ENCODE results near the gene ROBO2.

ROBO2 gene, protein sequence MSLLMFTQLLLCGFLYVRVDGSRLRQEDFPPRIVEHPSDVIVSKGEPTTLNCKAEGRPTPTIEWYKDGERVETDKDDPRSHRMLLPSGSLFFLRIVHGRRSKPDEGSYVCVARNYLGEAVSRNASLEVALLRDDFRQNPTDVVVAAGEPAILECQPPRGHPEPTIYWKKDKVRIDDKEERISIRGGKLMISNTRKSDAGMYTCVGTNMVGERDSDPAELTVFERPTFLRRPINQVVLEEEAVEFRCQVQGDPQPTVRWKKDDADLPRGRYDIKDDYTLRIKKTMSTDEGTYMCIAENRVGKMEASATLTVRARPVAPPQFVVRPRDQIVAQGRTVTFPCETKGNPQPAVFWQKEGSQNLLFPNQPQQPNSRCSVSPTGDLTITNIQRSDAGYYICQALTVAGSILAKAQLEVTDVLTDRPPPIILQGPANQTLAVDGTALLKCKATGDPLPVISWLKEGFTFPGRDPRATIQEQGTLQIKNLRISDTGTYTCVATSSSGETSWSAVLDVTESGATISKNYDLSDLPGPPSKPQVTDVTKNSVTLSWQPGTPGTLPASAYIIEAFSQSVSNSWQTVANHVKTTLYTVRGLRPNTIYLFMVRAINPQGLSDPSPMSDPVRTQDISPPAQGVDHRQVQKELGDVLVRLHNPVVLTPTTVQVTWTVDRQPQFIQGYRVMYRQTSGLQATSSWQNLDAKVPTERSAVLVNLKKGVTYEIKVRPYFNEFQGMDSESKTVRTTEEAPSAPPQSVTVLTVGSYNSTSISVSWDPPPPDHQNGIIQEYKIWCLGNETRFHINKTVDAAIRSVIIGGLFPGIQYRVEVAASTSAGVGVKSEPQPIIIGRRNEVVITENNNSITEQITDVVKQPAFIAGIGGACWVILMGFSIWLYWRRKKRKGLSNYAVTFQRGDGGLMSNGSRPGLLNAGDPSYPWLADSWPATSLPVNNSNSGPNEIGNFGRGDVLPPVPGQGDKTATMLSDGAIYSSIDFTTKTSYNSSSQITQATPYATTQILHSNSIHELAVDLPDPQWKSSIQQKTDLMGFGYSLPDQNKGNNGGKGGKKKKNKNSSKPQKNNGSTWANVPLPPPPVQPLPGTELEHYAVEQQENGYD (N-terminal part only)

DNA sequence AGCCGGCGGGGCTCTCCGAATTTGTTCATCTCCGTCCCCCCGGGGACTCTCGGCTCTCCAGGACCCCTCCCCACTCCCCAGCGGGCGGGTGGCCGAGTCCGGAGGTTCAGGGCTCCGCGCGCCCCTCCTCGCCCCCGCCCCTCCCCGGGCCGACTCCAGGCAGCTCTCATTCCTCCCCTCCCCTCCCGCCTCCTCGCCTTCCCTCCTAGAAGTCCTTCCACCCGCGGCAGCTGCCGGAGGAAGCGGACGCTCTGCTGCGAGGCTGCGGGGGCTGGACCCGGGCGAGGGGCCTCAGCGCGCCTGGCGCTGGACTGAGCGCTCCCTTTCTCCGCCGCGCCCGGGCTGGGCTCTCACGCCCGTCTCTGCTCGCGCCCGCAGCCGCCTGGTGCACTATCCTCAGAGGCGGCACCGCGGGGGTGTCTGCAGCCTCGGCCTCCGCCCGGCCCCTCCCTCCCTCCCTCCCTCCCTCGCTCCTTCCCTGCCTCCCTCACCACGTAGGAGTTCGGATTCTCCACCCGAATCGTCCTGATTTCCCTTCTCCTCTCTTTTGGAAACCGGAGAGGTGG lies at the start of gene ROBO2:
Gene ROBO2 (plus strand): TSS at position 494 of the 566 bp plus-strand sequence. CDS start 687 bp downstream, outside the sequence.
- DNase-seq (ENCODE audit: low read depth): no peak
- TF ChIP-seq, protein P1, sequence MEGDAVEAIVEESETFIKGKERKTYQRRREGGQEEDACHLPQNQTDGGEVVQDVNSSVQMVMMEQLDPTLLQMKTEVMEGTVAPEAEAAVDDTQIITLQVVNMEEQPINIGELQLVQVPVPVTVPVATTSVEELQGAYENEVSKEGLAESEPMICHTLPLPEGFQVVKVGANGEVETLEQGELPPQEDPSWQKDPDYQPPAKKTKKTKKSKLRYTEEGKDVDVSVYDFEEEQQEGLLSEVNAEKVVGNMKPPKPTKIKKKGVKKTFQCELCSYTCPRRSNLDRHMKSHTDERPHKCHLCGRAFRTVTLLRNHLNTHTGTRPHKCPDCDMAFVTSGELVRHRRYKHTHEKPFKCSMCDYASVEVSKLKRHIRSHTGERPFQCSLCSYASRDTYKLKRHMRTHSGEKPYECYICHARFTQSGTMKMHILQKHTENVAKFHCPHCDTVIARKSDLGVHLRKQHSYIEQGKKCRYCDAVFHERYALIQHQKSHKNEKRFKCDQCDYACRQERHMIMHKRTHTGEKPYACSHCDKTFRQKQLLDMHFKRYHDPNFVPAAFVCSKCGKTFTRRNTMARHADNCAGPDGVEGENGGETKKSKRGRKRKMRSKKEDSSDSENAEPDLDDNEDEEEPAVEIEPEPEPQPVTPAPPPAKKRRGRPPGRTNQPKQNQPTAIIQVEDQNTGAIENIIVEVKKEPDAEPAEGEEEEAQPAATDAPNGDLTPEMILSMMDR (IDR thresholded peaks at IDR 0.05; ENCODE audit: insufficient read depth, low read depth, low read length, missing control alignments): no peak
- no peak within 1 kb of the TSS for H3K4me3 ChIP-seq (ENCODE audit: low read depth, low read length)

DNA sequence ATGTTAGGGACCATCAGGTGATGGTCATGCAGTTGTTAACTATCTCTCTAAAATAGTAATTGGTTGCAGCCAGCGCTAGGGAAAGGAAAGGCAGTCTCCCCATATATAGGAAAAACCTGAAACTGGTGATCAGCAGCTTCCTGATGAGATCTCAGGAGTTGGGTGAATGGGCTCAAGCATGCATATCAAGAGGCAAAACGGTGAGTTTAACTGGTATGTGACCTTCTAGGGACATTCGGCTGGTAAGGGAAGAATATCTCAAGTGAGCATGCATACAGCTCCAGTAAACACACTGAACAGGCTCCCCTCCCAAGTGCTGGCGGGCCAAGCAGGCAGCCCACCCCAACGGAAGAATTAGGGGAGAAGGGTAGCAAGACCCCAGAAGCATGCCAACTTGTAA lies 49.3 kb upstream of the ROBO2 start:
- TF ChIP-seq, protein P1 (IDR thresholded peaks at IDR 0.05; ENCODE audit: insufficient read depth, low read depth, low read length, missing control alignments): no peak
- DNase-seq (ENCODE audit: low read depth): no peak
- H3K4me3 ChIP-seq (ENCODE audit: low read depth, low read length): no peak overlapping the region

DNA sequence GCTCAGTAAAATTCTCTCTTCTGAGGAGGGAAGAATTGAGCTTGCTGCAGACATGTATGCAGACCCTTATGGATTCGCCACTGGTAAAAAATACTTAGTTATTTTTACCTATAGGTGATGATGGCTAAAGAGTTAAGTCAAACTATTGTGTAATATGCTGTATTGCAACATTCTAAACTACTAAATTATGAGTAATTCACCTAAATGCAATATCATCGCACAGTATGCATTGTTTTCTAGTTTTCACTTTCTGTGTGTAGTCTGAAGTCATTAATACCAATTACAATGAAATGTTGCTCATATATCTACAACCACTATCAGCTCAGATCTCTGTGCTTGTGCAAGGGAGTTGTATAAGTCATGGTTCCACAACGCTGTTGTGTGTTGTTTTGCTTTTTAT lies 48.7 kb upstream of the ROBO2 start:
- TF ChIP-seq, protein P1 (IDR thresholded peaks at IDR 0.05; ENCODE audit: insufficient read depth, low read depth, low read length, missing control alignments): no peak
- no peak overlapping the region for H3K4me3 ChIP-seq (ENCODE audit: low read depth, low read length)
- no peak for DNase-seq (ENCODE audit: low read depth)

DNA sequence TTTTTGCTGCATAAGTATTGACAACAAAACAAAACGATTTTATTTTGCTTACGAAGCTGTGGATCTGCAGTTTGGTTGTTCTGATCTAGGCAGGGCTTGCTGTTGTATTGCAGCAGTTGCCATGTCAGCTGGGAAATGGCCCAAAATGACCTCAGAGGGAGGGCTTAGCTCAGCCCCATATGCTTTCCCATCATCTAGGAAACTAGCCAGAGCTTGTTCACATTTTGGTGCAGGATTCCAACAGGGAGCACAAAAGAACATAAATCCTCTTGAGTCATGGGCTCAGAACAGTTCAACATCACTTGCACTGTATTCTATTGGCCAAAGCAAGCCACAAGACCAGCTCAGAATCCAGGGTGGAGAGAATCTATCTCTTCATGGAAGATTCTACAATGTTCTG lies 42.2 kb upstream of the ROBO2 start:
- TF ChIP-seq, protein P1 (IDR thresholded peaks at IDR 0.05; ENCODE audit: insufficient read depth, low read depth, low read length, missing control alignments): no peak

DNA sequence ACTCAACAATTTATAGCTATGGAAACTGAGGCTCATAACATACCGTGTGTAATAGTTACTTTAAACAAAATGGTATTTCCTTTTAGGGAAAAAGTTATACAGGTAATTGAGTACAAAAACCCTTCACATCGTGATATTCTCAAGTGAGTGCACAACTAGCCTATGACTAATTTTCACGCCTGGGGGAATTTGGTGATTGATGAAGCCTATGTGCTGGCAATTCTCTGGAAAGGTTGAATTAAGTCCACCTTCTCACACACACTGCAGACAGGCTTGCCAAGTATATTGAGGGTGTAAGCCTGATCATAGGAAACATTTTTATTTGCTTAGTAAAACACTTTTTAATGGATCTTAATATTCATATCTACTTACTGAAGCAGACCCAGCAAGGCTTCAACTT lies 41.3 kb upstream of the ROBO2 start:
- TF ChIP-seq, protein P1 (IDR thresholded peaks at IDR 0.05; ENCODE audit: insufficient read depth, low read depth, low read length, missing control alignments): no peak
- no peak overlapping the region for H3K4me3 ChIP-seq (ENCODE audit: low read depth, low read length)
- DNase-seq (ENCODE audit: low read depth): no peak

More for the DNA sequence above, 42.2 kb upstream of the ROBO2 start:
- H3K4me3 ChIP-seq (ENCODE audit: low read depth, low read length): no peak overlapping the region
- DNase-seq (ENCODE audit: low read depth): no peak

DNA sequence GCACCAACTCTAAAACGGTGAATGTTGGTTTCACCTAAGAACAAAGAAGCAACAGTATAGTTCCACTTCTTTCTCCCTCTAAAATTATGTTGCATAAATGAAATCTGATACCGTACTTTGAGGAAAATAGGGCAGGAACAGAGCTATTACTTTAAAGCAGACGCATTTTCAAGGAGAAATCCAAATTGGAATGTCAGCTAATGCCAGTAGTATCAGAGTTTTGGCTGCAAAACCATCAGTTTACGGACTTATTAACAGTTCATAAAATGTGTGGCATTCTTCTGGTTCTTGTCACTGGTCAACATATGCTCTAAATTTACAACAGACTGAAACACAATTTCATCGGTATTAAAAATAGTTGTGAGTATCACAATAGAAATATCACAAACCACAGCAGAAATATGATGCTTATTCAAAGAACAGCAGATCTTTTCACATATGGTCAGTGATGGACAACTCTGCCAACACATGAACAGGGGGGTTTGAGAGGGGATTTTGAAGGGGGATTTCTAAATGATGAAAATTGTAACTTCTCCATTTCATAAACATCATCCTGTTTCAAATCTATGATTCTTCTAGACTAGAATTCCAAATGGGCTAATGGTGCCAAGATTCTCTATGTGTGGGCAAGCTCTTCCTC lies 38.7 kb upstream of the ROBO2 start:
- no peak for DNase-seq (ENCODE audit: low read depth)
- TF ChIP-seq, protein P1 (IDR thresholded peaks at IDR 0.05; ENCODE audit: insufficient read depth, low read depth, low read length, missing control alignments): no peak
- H3K4me3 ChIP-seq (ENCODE audit: low read depth, low read length): no peak overlapping the region

Data from GM12865 (cell line).